ENCODE measurements around the gene FGF7. TPM values are rescaled to one million over a fixed set of nuclear protein-coding genes. Genes with fewer than 3 reads are reported as not detected.

The FGF7 gene
- total and polyA plus RNA-seq, 2 of the 8 experiments (the other 6 are each of a cell fraction or from before 2014, with no cell fraction given): not detected

GRCh38 chr15:49507261-49507660 lies 84.2 kb downstream of the FGF7 start (continued):
- TF ChIP-seq CHD7 (IDR thresholded peaks at IDR 0.05; ENCODE audit: insufficient replicate concordance, low read length): no peak
- no peak for TF ChIP-seq CHD1 (IDR thresholded peaks at IDR 0.05; ENCODE audit: low read depth, low read length)
- TF ChIP-seq HDAC2 (IDR thresholded peaks at IDR 0.05; ENCODE audit: borderline replicate concordance in 1 of 2, low read depth in 2 of 2, low read length in 2 of 2): no peak
- TF ChIP-seq TAF1 (IDR thresholded peaks at IDR 0.05; ENCODE audit: low read depth, low read length): no peak

Data from H1 (cell line).